Measurements from ENCODE around the gene FOXF1.

Gene FOXF1

GRCh38 chr16:86519649-86520316, 9.5 kb downstream of the FOXF1 start:
- FAIRE-seq: no peak

GRCh38 chr16:86520317-86521210, 10.2 kb downstream of the FOXF1 start:
- no peak for FAIRE-seq

- FAIRE-seq: no peak
These were observed 11.2 kb downstream of the FOXF1 start for GRCh38 chr16:86521236-86522197.

- FAIRE-seq: no peak
These were observed 12.3 kb downstream of the FOXF1 start for GRCh38 chr16:86522634-86523033.

GRCh38 chr16:86523166-86523740, 12.9 kb downstream of the FOXF1 start:
- FAIRE-seq: no peak

- no peak for FAIRE-seq
These were observed 13.7 kb downstream of the FOXF1 start for GRCh38 chr16:86524029-86524428.

- no peak for FAIRE-seq
These were observed 15.4 kb downstream of the FOXF1 start for GRCh38 chr16:86525696-86526095.

- FAIRE-seq: no peak
These were observed 17.0 kb downstream of the FOXF1 start for GRCh38 chr16:86527366-86527765.

GRCh38 chr16:86528061-86528929, 18.0 kb downstream of the FOXF1 start:
- FAIRE-seq: no peak

GRCh38 chr16:86529160-86529559, 18.8 kb downstream of the FOXF1 start:
- FAIRE-seq: no peak

- FAIRE-seq: no peak
These were observed 20.2 kb downstream of the FOXF1 start for GRCh38 chr16:86530251-86531190.

- FAIRE-seq: no peak
These were observed 20.8 kb downstream of the FOXF1 start for GRCh38 chr16:86531191-86531545.

- no peak for FAIRE-seq
These were observed 21.6 kb downstream of the FOXF1 start for GRCh38 chr16:86531641-86532525.

GRCh38 chr16:86532526-86532815, 22.1 kb downstream of the FOXF1 start:
- no peak for FAIRE-seq

GRCh38 chr16:86533076-86533475, 22.7 kb downstream of the FOXF1 start:
- no peak for FAIRE-seq

GRCh38 chr16:86533767-86534351, 23.5 kb downstream of the FOXF1 start:
- FAIRE-seq: no peak

GRCh38 chr16:86534779-86535615, 24.7 kb downstream of the FOXF1 start:
- no peak for FAIRE-seq

- no peak for FAIRE-seq
These were observed 26.3 kb downstream of the FOXF1 start for GRCh38 chr16:86536621-86537020.

Measured in islet of Langerhans (tissue), 1 donor.